ENCODE data around the gene DSPP. TPM values are rescaled to one million over a fixed set of nuclear protein-coding genes. Genes with fewer than 3 reads are reported as not detected.

The DSPP gene
- total and polyA plus RNA-seq, 2 of the 8 experiments (the other 6 are each of a cell fraction or from before 2014, with no cell fraction given) = not detected

- H4K5ac ChIP-seq (ENCODE audit: insufficient read length, low read depth, low read length) = no peak overlapping the region
- no peak overlapping the region for H2AFZ ChIP-seq (ENCODE audit: low read length)
- H3K4me2 ChIP-seq (ENCODE audit: insufficient read depth in 1 of 2, low read depth in 2 of 2, low read length in 2 of 2) = no peak overlapping the region
- H3K27ac ChIP-seq (ENCODE audit: low read depth, low read length) = no peak overlapping the region
- H4K8ac ChIP-seq (ENCODE audit: extremely low read depth, insufficient read depth, low read length) = no peak overlapping the region
- H3K9ac ChIP-seq (replicated peaks in 1 of 4; ENCODE audit: extremely low read depth in 1 of 4, low read depth in 3 of 4, low read length in 3 of 4) = no peak overlapping the region
- H2BK5ac ChIP-seq (ENCODE audit: low read depth, low read length) = no peak overlapping the region
- H3K23ac ChIP-seq (ENCODE audit: insufficient read length) = no peak overlapping the region
- no peak overlapping the region for H3K14ac ChIP-seq (ENCODE audit: insufficient read length)
- DNase-seq (ENCODE audit: low read depth in 1 of 2, low spot score in 2 of 2) (no peak), FAIRE-seq (no peak)
- H3K4me1 ChIP-seq (replicated peaks in 1 of 4; ENCODE audit: control insufficient read depth in 3 of 4, insufficient read depth in 4 of 4, low read length in 3 of 4) = peaks cover 0 to 3% (median 0%) of the 10 kb centered on the region in 4 experiments; a peak in 1 of 7 replicates
- no peak overlapping the region for H3K56ac ChIP-seq (replicated peaks; ENCODE audit: insufficient read length, low read depth, low read length)
- ChIA-PET POLR2A (ENCODE audit: partially characterized antibody) (no interaction called here), CTCF (ENCODE audit: partially characterized antibody) (no interaction called here)
- H3K79me1 ChIP-seq (ENCODE audit: low read depth, low read length) = no peaks in the 10 kb centered on the region
- no peaks in the 10 kb centered on the region for H3K23me2 ChIP-seq (ENCODE audit: low read depth, low read length)
- H3K36me3 ChIP-seq (ENCODE audit: control insufficient read depth in 2 of 4, insufficient read depth in 4 of 4, low read length in 3 of 4) = no peaks in the 10 kb centered on the region
- no peaks in the 10 kb centered on the region for H3K79me2 ChIP-seq (ENCODE audit: control insufficient read depth in 1 of 2, insufficient read depth in 2 of 2, low read length in 2 of 2)
- no peak overlapping the region for H3K4me3 ChIP-seq (ENCODE audit: extremely low read depth in 1 of 4, insufficient read depth in 2 of 4, low read depth in 3 of 4, low read length in 4 of 4)
- no peak overlapping the region for H2BK12ac ChIP-seq (ENCODE audit: low read depth, low read length)
- no peak overlapping the region for H2AK5ac ChIP-seq (ENCODE audit: low read depth, low read length)
- no peaks in the 10 kb centered on the region for H4K20me1 ChIP-seq (replicated peaks in 1 of 2; ENCODE audit: control insufficient read depth in 1 of 2, insufficient read depth in 2 of 2, low read length in 2 of 2)
- H3K9me3 ChIP-seq (ENCODE audit: insufficient read depth in 2 of 2, low read depth in 1 of 2, low read length in 1 of 2) = no peaks in the 10 kb centered on the region
- H2BK15ac ChIP-seq (ENCODE audit: low read length) = no peak overlapping the region
- no peak overlapping the region for H3K18ac ChIP-seq (ENCODE audit: extremely low read depth, low read length)
- no peak overlapping the region for H3K4ac ChIP-seq (replicated peaks; ENCODE audit: insufficient read length, low read depth, low read length)
- H2BK20ac ChIP-seq (ENCODE audit: low read length) = no peak overlapping the region
- H3K27me3 ChIP-seq (replicated peaks in 1 of 4; ENCODE audit: control insufficient read depth in 3 of 4, extremely low read depth in 1 of 4, insufficient read depth in 3 of 4, low read length in 3 of 4) = no peaks in the 10 kb centered on the region
- no peak overlapping the region for H2BK120ac ChIP-seq (replicated peaks; ENCODE audit: low read depth, low read length)
- H4K91ac ChIP-seq (replicated peaks; ENCODE audit: insufficient read length, low read length) = no peak overlapping the region
- TF ChIP-seq BCL11A (IDR thresholded peaks at IDR 0.05; ENCODE audit: low read depth in 2 of 2, low read length in 2 of 2) (no peak), CTBP2 (IDR thresholded peaks at IDR 0.05; ENCODE audit: borderline replicate concordance, insufficient read depth, insufficient read length, low read length) (no peak), KDM4A (IDR thresholded peaks at IDR 0.05; ENCODE audit: low read depth, low read length, severe bottlenecking) (no peak), MAX (IDR thresholded peaks at IDR 0.05) (no peak), SUZ12 (IDR thresholded peaks at IDR 0.05; ENCODE audit: low read length) (no peak), CHD2 (IDR thresholded peaks at IDR 0.05; ENCODE audit: low read length) (no peak), SIN3A (conservative IDR thresholded peaks at IDR 0.05 in 1 of 2, IDR thresholded peaks at IDR 0.05 in 1 of 2; ENCODE audit: low read depth in 1 of 2, low read length in 2 of 2) (no peak)
Observed at GRCh38 chr4:87575983-87576382, 32.3 kb upstream of the DSPP start.
